Fibroblast of the aortic adventitia (primary cell): Measurements from ENCODE around the gene LAMA2. TPM values are rescaled to one million over a fixed set of nuclear protein-coding genes. Genes with fewer than 3 reads are reported as not detected.

ENCODE experiments used
- DNase-seq: peaks from one replicate; pipeline ENCODE4 v3.0.0-alpha.2; 2010; ENCODE audit warnings: low read depth
- H3K4me3 ChIP-seq: 2 replicates; pipeline ENCODE4 v1.5.1; 2011; ENCODE audit warnings: low read depth, mild to moderate bottlenecking, control low read depth, low read length, moderate library complexity
- CTCF ChIP-seq: IDR thresholded peaks from 2 replicates; pipeline ENCODE4 v1.5.1; 2011; ENCODE audit warnings: mild to moderate bottlenecking, low read length, control low read depth, inconsistent platforms; ENCODE audit not compliant: insufficient read depth
- total RNA-seq: library from RNA; depleted of rRNA; stranded (reverse); fragments of >200 nt; gene quantifications from 2 replicates; pipeline ENCODE4 v1.2.3, GENCODE V29; 2012; ENCODE audit warnings: low replicate concordance

Gene LAMA2
- total RNA-seq, 1 donor: 99.1 TPM

- peak; percentile 88 for DNase-seq
- H3K4me3 ChIP-seq: peak overlapping the region; percentile 14
- no peak for TF ChIP-seq CTCF
These were observed 250.8 kb downstream of the LAMA2 start for GRCh38 chr6:129133770-129134192.

GRCh38 chr6:129134535-129134934 is 251.6 kb downstream of the LAMA2 start:
- no peak overlapping the region for H3K4me3 ChIP-seq
- DNase-seq: no peak
- TF ChIP-seq CTCF: no peak

- TF ChIP-seq CTCF: no peak
- no peak overlapping the region for H3K4me3 ChIP-seq
- peak; percentile 61 for DNase-seq
These were observed 252.5 kb downstream of the LAMA2 start for GRCh38 chr6:129135451-129135850.

- H3K4me3 ChIP-seq: no peak overlapping the region
- TF ChIP-seq CTCF: no peak
- DNase-seq: no peak
These were observed 253.8 kb downstream of the LAMA2 start for GRCh38 chr6:129136751-129137150.

GRCh38 chr6:129138739-129139405 is 255.9 kb downstream of the LAMA2 start:
- no peak overlapping the region for H3K4me3 ChIP-seq
- no peak for TF ChIP-seq CTCF
- DNase-seq: no peak

GRCh38 chr6:129140526-129140925 is 257.6 kb downstream of the LAMA2 start:
- peak; percentile 86 for DNase-seq
- TF ChIP-seq CTCF: peak; percentile 5
- H3K4me3 ChIP-seq: no peak overlapping the region

- TF ChIP-seq CTCF: no peak
- DNase-seq: peak; percentile 60
These were observed 258.6 kb downstream of the LAMA2 start for GRCh38 chr6:129141499-129141898.

More at GRCh38 chr6:129141499-129141898, 258.6 kb downstream of the LAMA2 start:
- H3K4me3 ChIP-seq: no peak overlapping the region
